Tibial artery (tissue), 4 donors: ENCODE results near the gene PIGU.
"Not testable (repeated sequence)": the region's sequence is repeated elsewhere in the genome, so short reads cannot be mapped to it uniquely, and the experiment has no call there.

ENCODE experiments used
- DNase-seq, 2 donors: peaks; one replicate each; pipeline ENCODE4 v3.0.0-alpha.2; 2019
- H3K27ac ChIP-seq, 2 donors: fragments of 200-600 bp; sonication (generic) in 1 of 2; 1 replicate in 1 of 2; 2 replicates in 1 of 2; pipeline ENCODE4 v1.5.1; 2018 to 2019; ENCODE audit warnings: mild to moderate bottlenecking in 1 of 2
- H3K27me3 ChIP-seq, 2 donors: fragments of 200-600 bp; sonication (generic) in 1 of 2; one replicate each; pipeline versions ENCODE4 v1.5.1 to v1.6.0; 2016 to 2019
- H3K36me3 ChIP-seq, 3 donors: fragments of 200-600 bp; sonication (generic) in 2 of 3; one replicate each; pipeline ENCODE4 v1.5.1; 2016 to 2019; ENCODE audit warnings: mild to moderate bottlenecking in 2 of 3
- H3K4me1 ChIP-seq, 4 donors: fragments of 200-600 bp; sonication (generic) in 2 of 4; 1 replicate in 3 of 4; 2 replicates in 1 of 4; pipeline ENCODE4 v1.5.1; 2016 to 2019
- H3K4me3 ChIP-seq, 2 donors: fragments of 200-600 bp; sonication (generic) in 1 of 2; 1 replicate in 1 of 2; 2 replicates in 1 of 2; pipeline ENCODE4 v1.5.1; 2018 to 2019; ENCODE audit warnings: mild to moderate bottlenecking in 2 of 2
- H3K9me3 ChIP-seq, 3 donors: fragments of 200-600 bp; sonication (generic) in 1 of 3; one replicate each; pipeline ENCODE4 v1.5.1; 2016 to 2019
- intact Hi-C: fragments of 100-400 bp; cut with DNase I; formaldehyde crosslinking; loops from one replicate; pipeline ENCODE4 v1.15.0; 2023; ENCODE audit warnings: low total_unique reads
- TF ChIP-seq, protein P1 (sequence below), 2 experiments: fragments of 200-600 bp in 1 of 2; fragments of 450-650 bp in 1 of 2; IDR thresholded peaks; one replicate each; pipeline ENCODE4 v1.5.1; 2017 to 2019; ENCODE audit warnings: antibody characterized with exemption in 2 of 2, mild to moderate bottlenecking in 1 of 2, moderate library complexity in 1 of 2

The PIGU gene

DNA sequence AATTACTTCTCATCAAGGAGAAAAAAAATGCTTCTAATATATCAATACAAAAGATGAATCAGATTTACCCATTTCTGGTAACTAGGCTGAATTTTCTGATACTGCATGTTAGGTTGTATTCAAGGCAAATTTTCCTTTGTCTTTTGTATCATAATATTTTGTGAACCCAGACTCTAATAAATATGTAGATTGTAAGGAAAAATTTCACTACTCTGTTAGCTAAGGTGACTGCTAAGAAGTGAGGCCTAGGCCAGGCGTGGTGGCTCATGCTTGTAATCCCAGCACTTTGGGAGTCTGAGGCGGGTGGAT lies 40.0 kb upstream of the PIGU start:
- Histone ChIP-seq H3K36me3 (peaks cover 16 to 51% (median 46%) of the 10 kb centered on the region in 3 donors), H3K9me3 (no peaks in the 10 kb centered on the region), H3K4me3 (no peak overlapping the region), H3K27ac (no peak overlapping the region), H3K27me3 (no peaks in the 10 kb centered on the region), H3K4me1 (no peaks in the 10 kb centered on the region)
- DNase-seq, result no peak
- TF ChIP-seq, protein P1, sequence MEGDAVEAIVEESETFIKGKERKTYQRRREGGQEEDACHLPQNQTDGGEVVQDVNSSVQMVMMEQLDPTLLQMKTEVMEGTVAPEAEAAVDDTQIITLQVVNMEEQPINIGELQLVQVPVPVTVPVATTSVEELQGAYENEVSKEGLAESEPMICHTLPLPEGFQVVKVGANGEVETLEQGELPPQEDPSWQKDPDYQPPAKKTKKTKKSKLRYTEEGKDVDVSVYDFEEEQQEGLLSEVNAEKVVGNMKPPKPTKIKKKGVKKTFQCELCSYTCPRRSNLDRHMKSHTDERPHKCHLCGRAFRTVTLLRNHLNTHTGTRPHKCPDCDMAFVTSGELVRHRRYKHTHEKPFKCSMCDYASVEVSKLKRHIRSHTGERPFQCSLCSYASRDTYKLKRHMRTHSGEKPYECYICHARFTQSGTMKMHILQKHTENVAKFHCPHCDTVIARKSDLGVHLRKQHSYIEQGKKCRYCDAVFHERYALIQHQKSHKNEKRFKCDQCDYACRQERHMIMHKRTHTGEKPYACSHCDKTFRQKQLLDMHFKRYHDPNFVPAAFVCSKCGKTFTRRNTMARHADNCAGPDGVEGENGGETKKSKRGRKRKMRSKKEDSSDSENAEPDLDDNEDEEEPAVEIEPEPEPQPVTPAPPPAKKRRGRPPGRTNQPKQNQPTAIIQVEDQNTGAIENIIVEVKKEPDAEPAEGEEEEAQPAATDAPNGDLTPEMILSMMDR (IDR thresholded peaks at IDR 0.05), result no peak
- intact Hi-C loops, result no loop called here

DNA sequence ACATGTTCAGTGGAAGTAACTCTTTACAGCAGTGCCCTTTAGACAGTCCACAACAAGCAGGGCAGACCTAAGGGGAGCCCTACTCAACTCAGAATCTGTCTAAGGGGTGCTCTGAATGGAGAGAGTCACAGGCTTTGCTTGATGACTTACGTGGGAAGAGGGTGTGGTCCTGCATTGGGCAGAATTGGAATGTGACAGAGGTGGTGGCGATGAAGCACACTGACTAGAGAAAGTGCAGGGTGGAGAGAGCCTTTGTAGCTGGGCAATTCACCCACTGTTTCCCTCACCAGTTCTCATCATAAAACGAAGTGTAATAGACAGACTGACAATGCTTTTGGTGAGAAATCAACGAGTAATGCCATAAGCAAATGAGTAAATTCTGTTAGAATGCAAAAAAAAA lies 38.5 kb upstream of the PIGU start:
- intact Hi-C loops, result no loop called here
- Histone ChIP-seq H3K27ac (no peak overlapping the region), H3K36me3 (peaks cover 16 to 51% (median 46%) of the 10 kb centered on the region in 3 donors), H3K4me1 (peaks cover 0 to 6% (median 2%) of the 10 kb centered on the region in 4 donors), H3K4me3 (no peak overlapping the region), H3K9me3 (no peaks in the 10 kb centered on the region), H3K27me3 (no peaks in the 10 kb centered on the region)
- TF ChIP-seq, protein P1 (IDR thresholded peaks at IDR 0.05), result no peak
- no peak for DNase-seq

DNA sequence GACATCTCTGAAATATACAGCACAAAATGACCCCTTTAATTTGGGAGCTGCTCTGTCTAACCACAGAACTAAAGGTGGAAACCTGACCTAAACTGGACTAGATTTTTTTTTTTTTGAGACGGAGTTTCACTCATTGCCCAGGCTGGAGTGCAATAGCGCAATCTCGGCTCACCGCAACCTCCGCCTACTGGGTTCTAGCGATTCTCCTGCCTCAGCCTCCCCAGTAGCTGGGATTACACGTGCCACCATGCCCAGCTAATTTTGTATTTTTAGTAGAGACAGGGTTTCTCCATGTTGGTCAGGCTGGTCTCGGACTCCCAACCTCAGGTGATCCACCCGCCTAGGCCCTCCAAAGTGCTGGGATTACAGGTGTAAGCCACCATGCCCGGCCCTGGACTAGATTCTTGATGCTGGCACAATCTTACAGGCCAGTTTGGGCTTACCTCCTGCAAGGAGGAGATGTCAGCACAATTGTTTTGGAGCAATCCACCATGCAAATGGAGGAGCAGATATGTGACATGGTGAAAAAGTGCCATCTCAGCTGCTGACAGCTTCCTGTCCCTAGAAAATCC lies 37.1 kb upstream of the PIGU start:
- intact Hi-C loops, result loop anchor here (5.0 kb wide), 1 partner anchor 412 kb away; the partner anchor contains the start of gene AHCY
- not testable (repeated sequence) for DNase-seq, H3K4me3 ChIP-seq, H3K27ac ChIP-seq, H3K9me3 ChIP-seq, H3K27me3 ChIP-seq
- H3K4me1 ChIP-seq, result peaks cover 0 to 11% (median 4%) of the 10 kb centered on the region in 4 donors
- H3K36me3 ChIP-seq, result peaks cover 16 to 47% (median 46%) of the 10 kb centered on the region in 3 donors

DNA sequence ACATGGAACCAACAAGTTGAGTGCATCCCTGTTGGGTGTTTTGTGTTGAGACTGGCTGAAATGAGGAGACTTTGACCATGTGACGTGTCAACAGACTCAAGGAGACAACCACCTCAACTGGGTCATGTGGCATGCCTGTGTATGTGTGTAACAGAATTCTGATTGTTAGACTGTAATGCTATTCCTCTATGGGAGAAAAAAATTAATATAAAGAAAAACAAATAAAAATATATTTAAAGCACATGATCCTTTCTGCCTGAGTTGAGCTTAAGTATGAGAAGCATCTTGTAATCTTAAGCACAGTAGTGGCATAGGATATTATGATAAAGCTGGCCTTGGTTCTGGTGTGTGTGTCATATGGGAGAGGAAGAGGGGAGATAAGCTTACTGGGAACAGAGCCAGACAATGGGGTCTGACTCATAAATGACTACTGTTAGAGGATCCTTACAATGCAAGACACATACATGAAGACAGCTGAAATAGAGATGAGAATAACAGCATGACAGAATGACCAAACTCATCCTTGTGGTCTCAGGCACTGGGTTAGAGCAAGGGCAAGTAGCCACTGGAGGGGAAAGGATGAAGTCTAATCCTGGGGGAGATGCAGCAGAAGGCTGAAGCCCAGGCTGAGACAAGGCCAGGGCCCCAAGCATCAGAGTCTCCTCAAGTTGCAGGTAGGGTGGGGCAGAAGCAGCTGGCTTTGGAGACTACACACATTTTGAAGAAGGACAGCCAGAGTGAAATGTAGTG lies 36.5 kb upstream of the PIGU start:
- intact Hi-C loops, result loop anchor here (5.0 kb wide), 1 partner anchor 411 kb away; the partner anchor contains the start of gene AHCY
- TF ChIP-seq, protein P1 (IDR thresholded peaks at IDR 0.05), result no peak
- Histone ChIP-seq H3K9me3 (no peaks in the 10 kb centered on the region), H3K4me1 (peaks cover 0 to 18% (median 8%) of the 10 kb centered on the region in 4 donors), H3K4me3 (no peak overlapping the region), H3K36me3 (peaks cover 16 to 46% (median 40%) of the 10 kb centered on the region in 3 donors), H3K27me3 (no peaks in the 10 kb centered on the region), H3K27ac (no peak overlapping the region)
- no peak for DNase-seq

DNA sequence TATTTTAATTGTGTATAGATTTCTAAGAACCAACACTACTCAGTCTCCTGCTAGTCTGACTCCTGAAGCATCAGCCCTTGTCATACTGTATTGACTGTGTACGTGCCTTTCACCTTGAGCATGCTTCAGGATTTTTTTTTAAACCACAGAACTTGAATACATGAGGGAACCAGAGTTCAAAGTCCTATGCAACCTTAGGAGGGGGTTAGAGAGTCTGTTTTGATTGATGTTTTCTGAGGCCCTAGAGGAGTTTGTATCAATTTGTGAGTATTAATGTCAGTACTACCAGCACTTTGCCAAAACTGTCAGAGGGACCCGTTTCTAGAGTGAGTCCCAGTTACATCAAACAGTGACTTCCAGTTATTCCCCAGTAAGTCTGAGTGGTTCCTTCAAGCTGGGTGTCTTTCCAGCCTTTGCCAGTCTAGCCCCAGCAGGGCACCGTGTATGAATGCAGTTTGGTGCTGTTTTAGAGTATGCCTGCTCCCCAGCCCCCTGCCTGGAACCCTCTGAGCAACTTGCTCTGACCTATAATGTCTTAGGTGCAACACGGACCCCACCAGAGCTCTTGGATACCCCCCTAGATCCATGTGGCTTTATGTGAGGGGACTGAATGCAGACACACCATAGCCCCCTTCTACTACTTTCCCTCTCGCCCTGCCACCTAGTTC lies 35.8 kb upstream of the PIGU start:
- TF ChIP-seq, protein P1 (IDR thresholded peaks at IDR 0.05), result no peak
- Histone ChIP-seq H3K9me3 (no peaks in the 10 kb centered on the region), H3K4me1 (peaks cover 0 to 19% (median 8%) of the 10 kb centered on the region in 4 donors), H3K36me3 (peaks cover 16 to 46% (median 35%) of the 10 kb centered on the region in 3 donors), H3K27ac (no peak overlapping the region), H3K4me3 (no peak overlapping the region), H3K27me3 (no peaks in the 10 kb centered on the region)
- DNase-seq, result no peak
- intact Hi-C loops, result loop anchor here (5.0 kb wide), 1 partner anchor 410 kb away; the partner anchor contains the start of gene AHCY
